Memory B cell (primary cell): Measurements from ENCODE around the gene OS9.
A peak's percentile ranks its signal among the peaks of the same experiment; 100 is the strongest.

Experiments used
- ATAC-seq: fragments of 150-1000 bp; cut with Tn5 transposase; 2 replicates; pipeline ENCODE4 v1.10.0; 2021; ENCODE audit warnings: low read depth, mild to moderate bottlenecking, moderate library complexity
- DNase-seq, 2 donors: peaks; one replicate each; pipeline ENCODE4 v3.0.0; 2022; ENCODE audit warnings: low spot score in 2 of 2
- H3K27ac Mint-ChIP-seq: one replicate; pipeline ENCODE4 v1.8.0; 2022; ENCODE audit warnings: mild to moderate bottlenecking, moderate library complexity, mixed read lengths
- H3K27me3 Mint-ChIP-seq: one replicate; pipeline ENCODE4 v1.8.0; 2022; ENCODE audit warnings: mixed read lengths
- H3K36me3 Mint-ChIP-seq: one replicate; pipeline ENCODE4 v1.8.0; 2022; ENCODE audit warnings: mild to moderate bottlenecking, mixed read lengths
- H3K4me1 Mint-ChIP-seq: one replicate; pipeline ENCODE4 v1.8.0; 2022; ENCODE audit warnings: mixed read lengths
- H3K4me3 Mint-ChIP-seq: one replicate; pipeline ENCODE4 v1.8.0; 2022; ENCODE audit warnings: mild to moderate bottlenecking, moderate library complexity, mixed read lengths
- H3K9me3 Mint-ChIP-seq: one replicate; pipeline ENCODE4 v1.8.0; 2022; ENCODE audit warnings: mixed read lengths

Gene OS9

GRCh38 chr12:57753756-57754337, 59.9 kb downstream of the OS9 start:
- ATAC-seq (no peak), DNase-seq (no peak)
- Mint-ChIP-seq H3K27me3 (no peaks in the 10 kb centered on the region), H3K4me1 (peaks cover 43% of the 10 kb centered on the region), H3K36me3 (peaks cover 13% of the 10 kb centered on the region), H3K27ac (peak overlapping the region; percentile 85), H3K9me3 (no peaks in the 10 kb centered on the region), H3K4me3 (peak overlapping the region; percentile 87)

GRCh38 chr12:57754411-57755193, 60.7 kb downstream of the OS9 start, which contains the start of gene MARCHF9:
TSS of gene MARCHF9 (plus strand) at chr12:57755103. CDS start at chr12:57755529, 426 bp downstream.
- Mint-ChIP-seq H3K36me3 (peaks cover 11% of the 10 kb centered on the region), H3K4me1 (peaks cover 47% of the 10 kb centered on the region), H3K4me3 (peak within 1 kb of the TSS; percentile 90), H3K9me3 (no peaks in the 10 kb centered on the region), H3K27me3 (no peaks in the 10 kb centered on the region), H3K27ac (peak within 1 kb of the TSS; percentile 88)
- ATAC-seq = peak; percentile 23
- DNase-seq = peak; percentile 56 to 60

GRCh38 chr12:57755194-57755453, 61.2 kb downstream of the OS9 start:
- Mint-ChIP-seq H3K27ac (no peak overlapping the region), H3K9me3 (no peaks in the 10 kb centered on the region), H3K36me3 (peaks cover 11% of the 10 kb centered on the region), H3K4me3 (no peak overlapping the region), H3K27me3 (no peaks in the 10 kb centered on the region), H3K4me1 (peaks cover 52% of the 10 kb centered on the region)
- no peak for DNase-seq
- no peak for ATAC-seq

- ATAC-seq (peak; percentile 14), DNase-seq (peak in 1 of 2 donors; percentile 46)
- Mint-ChIP-seq H3K27ac (peak overlapping the region; percentile 88), H3K4me3 (peak overlapping the region; percentile 90), H3K4me1 (peaks cover 52% of the 10 kb centered on the region), H3K9me3 (no peaks in the 10 kb centered on the region), H3K27me3 (no peaks in the 10 kb centered on the region), H3K36me3 (peaks cover 11% of the 10 kb centered on the region)
Observed at GRCh38 chr12:57755454-57756372, 61.8 kb downstream of the OS9 start.

DNA sequence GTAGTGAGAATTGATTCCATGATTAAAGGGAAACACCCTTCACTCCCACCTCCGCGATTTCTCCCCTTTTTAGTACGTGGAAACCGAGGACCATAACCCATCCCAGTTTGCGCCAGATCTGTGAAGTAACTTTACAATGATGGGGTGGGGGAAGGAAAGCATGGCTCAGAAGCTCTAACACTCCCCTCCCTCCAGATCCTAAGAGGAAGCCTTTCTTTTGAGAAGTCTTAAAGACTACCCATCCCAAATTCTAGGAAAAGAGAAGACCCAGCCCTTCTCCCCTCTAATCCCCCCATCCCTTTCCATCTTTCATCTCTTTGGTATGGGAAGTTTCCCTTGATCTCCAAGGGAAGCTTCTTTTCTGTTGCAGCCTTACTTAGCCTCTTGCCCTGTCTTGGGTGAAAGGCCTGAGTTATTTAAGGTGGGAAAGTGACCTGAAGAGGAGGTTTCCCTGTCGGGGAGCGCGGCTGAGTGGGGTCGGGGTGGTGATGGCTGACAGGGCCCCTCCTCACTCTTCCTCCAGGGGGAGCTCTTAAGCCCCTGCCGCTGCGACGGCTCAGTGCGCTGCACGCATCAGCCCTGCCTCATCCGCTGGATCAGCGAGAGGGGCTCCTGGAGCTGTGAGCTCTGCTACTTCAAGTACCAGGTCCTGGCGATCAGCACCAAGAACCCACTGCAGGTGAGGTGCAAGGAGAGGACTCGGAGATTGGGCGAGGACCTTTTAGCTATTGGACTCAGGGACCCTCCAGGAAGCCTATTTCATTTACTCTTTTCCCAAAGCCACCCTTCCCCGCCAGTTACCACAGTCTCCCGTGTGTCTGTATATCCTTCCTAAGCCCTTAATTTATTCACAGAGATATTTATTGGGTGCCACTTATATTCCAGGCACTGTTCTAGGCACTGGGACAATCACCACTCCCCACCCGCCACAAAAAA, 62.7 kb downstream of the OS9 start:
- ATAC-seq (peak; percentile 21), DNase-seq (peak; percentile 60 to 67)
- peaks cover 48% of the 10 kb centered on the region for H3K4me1 Mint-ChIP-seq
- no peaks in the 10 kb centered on the region for H3K9me3 Mint-ChIP-seq
- peak overlapping the region; percentile 88 for H3K27ac Mint-ChIP-seq
- no peaks in the 10 kb centered on the region for H3K27me3 Mint-ChIP-seq
- peaks cover 14% of the 10 kb centered on the region for H3K36me3 Mint-ChIP-seq
- H3K4me3 Mint-ChIP-seq = peak overlapping the region; percentile 90

DNA sequence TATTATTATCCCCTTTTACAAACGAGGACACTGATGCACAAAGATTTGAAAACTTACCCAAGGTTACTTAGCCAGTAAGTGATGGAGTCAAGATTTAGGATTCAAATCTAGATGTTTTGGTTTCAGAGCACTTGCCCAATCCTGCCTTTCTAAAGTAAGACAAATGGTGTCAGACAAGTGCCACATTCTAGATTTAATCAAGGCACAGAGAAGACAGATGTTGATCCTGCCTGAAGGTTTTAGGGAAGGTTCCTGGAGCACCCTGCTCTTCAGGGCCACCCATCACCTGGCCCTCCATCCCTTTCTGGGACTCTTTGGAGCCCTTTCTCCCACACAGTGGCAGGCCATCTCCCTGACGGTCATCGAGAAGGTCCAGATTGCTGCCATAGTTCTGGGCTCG, 63.8 kb downstream of the OS9 start:
- peak overlapping the region; percentile 7 for H3K4me3 Mint-ChIP-seq
- H3K27ac Mint-ChIP-seq = no peak overlapping the region
- H3K36me3 Mint-ChIP-seq = peaks cover 14% of the 10 kb centered on the region
- H3K9me3 Mint-ChIP-seq = no peaks in the 10 kb centered on the region
- peaks cover 44% of the 10 kb centered on the region for H3K4me1 Mint-ChIP-seq
- DNase-seq = no peak
- ATAC-seq = no peak
- H3K27me3 Mint-ChIP-seq = no peaks in the 10 kb centered on the region

GRCh38 chr12:57758552-57759359, 64.8 kb downstream of the OS9 start:
- no peak overlapping the region for H3K27ac Mint-ChIP-seq
- peaks cover 35% of the 10 kb centered on the region for H3K4me1 Mint-ChIP-seq

GRCh38 chr12:57759360-57759980, 65.5 kb downstream of the OS9 start:
- H3K36me3 Mint-ChIP-seq = peaks cover 14% of the 10 kb centered on the region
- H3K27ac Mint-ChIP-seq = no peak overlapping the region
- H3K9me3 Mint-ChIP-seq = no peaks in the 10 kb centered on the region
- ATAC-seq = peak; percentile 17
- H3K4me3 Mint-ChIP-seq = no peak overlapping the region
- peaks cover 3% of the 10 kb centered on the region for H3K27me3 Mint-ChIP-seq
- peaks cover 31% of the 10 kb centered on the region for H3K4me1 Mint-ChIP-seq
- DNase-seq = no peak

More at GRCh38 chr12:57758552-57759359, 64.8 kb downstream of the OS9 start:
- H3K4me3 Mint-ChIP-seq = peak overlapping the region; percentile 6
- DNase-seq = no peak
- no peaks in the 10 kb centered on the region for H3K9me3 Mint-ChIP-seq
- H3K36me3 Mint-ChIP-seq = peaks cover 14% of the 10 kb centered on the region
- ATAC-seq = no peak
- no peaks in the 10 kb centered on the region for H3K27me3 Mint-ChIP-seq

DNA sequence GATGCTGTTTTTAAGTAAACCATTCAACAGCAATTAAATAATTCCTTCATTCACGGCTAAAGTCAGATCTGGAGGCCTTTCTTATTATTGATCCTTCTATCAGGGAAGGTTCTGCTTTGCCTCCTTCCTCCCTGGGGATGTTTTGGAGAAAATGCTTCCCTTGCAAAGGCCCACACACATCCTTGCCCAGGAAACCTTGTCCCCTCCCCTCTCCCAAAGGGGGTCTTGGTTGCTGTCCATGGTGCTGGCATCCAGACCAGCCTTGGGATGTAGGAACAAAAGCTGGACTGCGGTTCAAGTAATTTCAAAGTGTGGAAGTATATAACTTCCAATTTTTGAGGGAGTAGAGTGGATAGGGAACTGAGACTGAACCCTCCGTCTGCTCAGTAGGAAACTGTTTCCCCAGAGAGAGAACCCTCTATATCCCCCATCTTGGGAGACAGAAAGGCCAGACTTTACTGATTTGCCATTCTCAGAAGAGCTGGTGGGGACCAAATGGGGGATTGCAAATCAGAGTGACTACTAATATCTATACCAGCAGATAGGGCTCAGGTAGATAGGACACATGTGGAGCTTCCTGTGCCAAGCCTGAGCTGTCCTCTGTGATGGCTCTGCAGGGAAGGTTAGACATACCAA, 66.5 kb downstream of the OS9 start:
- Mint-ChIP-seq H3K9me3 (no peaks in the 10 kb centered on the region), H3K27me3 (peaks cover 4% of the 10 kb centered on the region), H3K27ac (no peak overlapping the region), H3K36me3 (peaks cover 14% of the 10 kb centered on the region), H3K4me3 (no peak overlapping the region), H3K4me1 (peaks cover 34% of the 10 kb centered on the region)
- no peak for ATAC-seq
- no peak for DNase-seq

- ATAC-seq (no peak), DNase-seq (no peak)
- H3K27me3 Mint-ChIP-seq = peaks cover 5% of the 10 kb centered on the region
- H3K27ac Mint-ChIP-seq = no peak overlapping the region
- H3K4me1 Mint-ChIP-seq = peaks cover 36% of the 10 kb centered on the region
- peaks cover 14% of the 10 kb centered on the region for H3K36me3 Mint-ChIP-seq
- H3K4me3 Mint-ChIP-seq = no peak overlapping the region
- H3K9me3 Mint-ChIP-seq = no peaks in the 10 kb centered on the region
Observed at GRCh38 chr12:57761391-57761998, 67.6 kb downstream of the OS9 start.

DNA sequence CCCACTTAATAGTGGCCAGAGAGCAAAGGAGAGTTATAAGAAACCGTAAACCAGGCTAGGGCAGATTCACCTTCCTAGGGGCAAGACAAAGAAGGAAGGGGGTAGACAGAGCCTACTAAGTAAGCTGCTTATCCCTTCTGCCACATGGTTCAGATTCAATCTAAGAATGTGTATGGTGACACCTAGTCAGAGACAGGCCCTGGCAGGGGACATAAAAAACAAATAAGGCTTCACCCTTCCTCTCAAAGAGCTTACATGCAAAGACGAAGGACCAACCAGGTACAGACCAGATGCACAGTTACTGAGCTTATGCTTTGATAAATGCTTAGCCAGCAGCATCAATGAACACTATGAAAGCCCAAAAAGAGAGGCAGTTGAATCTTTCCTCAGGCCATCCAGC, 68.5 kb downstream of the OS9 start:
- no peak overlapping the region for H3K4me3 Mint-ChIP-seq
- H3K27me3 Mint-ChIP-seq = peaks cover 8% of the 10 kb centered on the region
- DNase-seq = no peak
- peaks cover 34% of the 10 kb centered on the region for H3K4me1 Mint-ChIP-seq
- peaks cover 13% of the 10 kb centered on the region for H3K36me3 Mint-ChIP-seq
- H3K27ac Mint-ChIP-seq = no peak overlapping the region
- no peaks in the 10 kb centered on the region for H3K9me3 Mint-ChIP-seq
- ATAC-seq = no peak
